Muscle of leg (tissue), 16 donors: ENCODE results near the gene HES7. TPM values are rescaled to one million over a fixed set of nuclear protein-coding genes. Genes with fewer than 3 reads are reported as not detected.
"Not testable (repeated sequence)": the region's sequence is repeated elsewhere in the genome, so short reads cannot be mapped to it uniquely, and the experiment has no call there.

ENCODE experiments used
- DNase-seq: peaks from one replicate; pipeline ENCODE4 v3.0.0; 2013
- H3K27ac ChIP-seq: one replicate; pipeline ENCODE4 v1.5.1; 2013; ENCODE audit warnings: mild to moderate bottlenecking, low read length, control low read depth
- H3K27me3 ChIP-seq: one replicate; pipeline ENCODE4 v1.6.1; 2013; ENCODE audit warnings: low read length; ENCODE audit not compliant: control insufficient read depth, insufficient read depth
- H3K36me3 ChIP-seq: one replicate; pipeline ENCODE4 v1.6.1; 2013; ENCODE audit warnings: low read length; ENCODE audit not compliant: control insufficient read depth, insufficient read depth
- H3K4me1 ChIP-seq: one replicate; pipeline ENCODE4 v1.6.1; 2013; ENCODE audit warnings: low read length; ENCODE audit not compliant: control insufficient read depth, insufficient read depth
- H3K4me3 ChIP-seq: one replicate; pipeline ENCODE4 v1.5.1; 2013; ENCODE audit warnings: low read length, control low read depth
- H3K9me3 ChIP-seq: replicated peaks from 2 replicates; pipeline ENCODE4 v1.6.1; 2013; ENCODE audit warnings: low read depth, low read length; ENCODE audit not compliant: control insufficient read depth
- WGBS: methylation state at CpG from one replicate; pipeline ENCODE4 v1.1.5; 2013; ENCODE audit warnings: missing lambda C conversion rate; ENCODE audit not compliant: insufficient coverage; 5-methylcytosine and 5-hydroxymethylcytosine counted together
- long read RNA-seq, 11 donors: transcript quantifications; one replicate each; lab custom pipeline, GENCODE V29; 2026
- polyA plus RNA-seq, 8 donors: library from polyadenylated mRNA; unstranded; fragments of 120-200 nt; gene quantifications; one replicate each; pipeline versions ENCODE4 v1.2.1 to v1.2.3, GENCODE V29; 2013; ENCODE audit warnings: inconsistent platforms in 1 of 8, low replicate concordance in 1 of 8; ENCODE audit not compliant: insufficient read length in 8 of 8, insufficient read depth in 1 of 8
- total RNA-seq: library from RNA; stranded (reverse); fragments of 120-200 nt; gene quantifications from one replicate; pipeline ENCODE4 v1.2.4, GENCODE V29; 2013

HES7 gene
- total RNA-seq (0.27 TPM), polyA plus RNA-seq (under 1 TPM in 6 of 8 donors, not detected in 2; 0.08 to 0.28 (median 0.13) TPM)
- long read RNA-seq, donor 1: 0 reads
- long read RNA-seq, donor 2: 0 reads
- long read RNA-seq, donor 3: 0 reads
- long read RNA-seq, donor 4: 0 reads
- long read RNA-seq, donor 5: 0 reads
- long read RNA-seq, donor 6: 0 reads
- long read RNA-seq, donor 7: 0 reads
- long read RNA-seq, donor 8: 0 reads
- long read RNA-seq, donor 9: 0 reads
- long read RNA-seq, donor 10: 0 reads
- long read RNA-seq, donor 11: 0 reads

- Histone ChIP-seq H3K4me3 (peak within 1 kb of the TSS; percentile 54), H3K27me3 (peaks cover 47% of the 10 kb centered on the region), H3K36me3 (no peaks in the 10 kb centered on the region), H3K27ac (no peak within 1 kb of the TSS), H3K9me3 (no peaks in the 10 kb centered on the region), H3K4me1 (peaks cover 55% of the 10 kb centered on the region)
- DNase-seq: peak; percentile 59
- under 1% methylated on average over 19 of the region's 29 CpGs for WGBS
These were observed at the start of gene HES7 for GRCh38 chr17:8123695-8124349. HES7 (minus strand) TSS chr17:8124106; CDS start chr17:8124084, 22 bp downstream.

DNA sequence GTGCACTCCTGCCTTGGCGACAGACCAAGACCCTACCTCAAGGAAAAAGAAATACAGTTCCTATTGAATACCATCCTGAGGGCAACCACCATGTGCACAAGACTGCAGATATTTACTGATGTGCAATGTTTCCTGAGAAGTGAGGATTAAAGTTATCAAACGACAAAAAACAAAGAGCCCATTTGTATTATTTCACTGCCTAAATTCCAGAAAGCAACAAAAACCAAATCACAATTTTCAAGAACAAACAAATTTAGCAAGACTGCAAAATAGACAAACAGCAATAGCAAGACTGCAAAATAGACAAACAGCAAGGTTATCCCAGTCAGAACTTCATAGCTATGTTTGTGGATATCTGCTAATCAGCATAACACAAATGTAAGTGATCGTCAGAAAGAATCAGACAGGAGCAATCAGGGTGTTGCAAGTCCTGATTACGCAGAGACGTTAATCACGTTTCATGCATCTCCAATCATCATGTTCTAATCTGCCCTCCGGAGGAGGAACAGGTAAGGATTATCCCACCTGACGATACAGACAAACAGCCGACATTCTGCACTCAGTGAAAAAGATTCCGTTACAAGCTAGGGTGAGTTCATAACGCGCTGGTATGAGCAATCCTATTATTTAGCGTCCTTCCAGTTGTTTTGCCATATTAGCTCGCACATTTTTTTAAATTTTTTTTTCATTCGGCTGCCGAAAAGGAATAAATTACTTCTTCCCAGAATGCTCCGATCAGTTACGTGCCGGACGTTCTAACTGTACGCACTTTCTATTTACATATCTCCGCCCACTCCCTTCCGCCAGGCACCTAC, 49.4 kb upstream of the HES7 start:
- 0% methylated on average over 17 of the region's 23 CpGs for WGBS
- DNase-seq: peak; percentile 99

GRCh38 chr17:8170186-8170585, 46.3 kb upstream of the HES7 start:
- not testable (repeated sequence) for H3K27ac ChIP-seq, H3K9me3 ChIP-seq, H3K27me3 ChIP-seq, H3K4me3 ChIP-seq, DNase-seq, H3K36me3 ChIP-seq
- peaks cover 16% of the 10 kb centered on the region for H3K4me1 ChIP-seq
- whole genome bisulfite sequencing: 75% methylated on average over 6 of the region's 19 CpGs

More for the DNA sequence above, 49.4 kb upstream of the HES7 start:
- Histone ChIP-seq H3K4me3 (peak overlapping the region; percentile 40), H3K4me1 (peaks cover 33% of the 10 kb centered on the region), H3K27me3 (no peaks in the 10 kb centered on the region), H3K27ac (peak overlapping the region; percentile 99), H3K36me3 (no peaks in the 10 kb centered on the region), H3K9me3 (no peaks in the 10 kb centered on the region)

DNA sequence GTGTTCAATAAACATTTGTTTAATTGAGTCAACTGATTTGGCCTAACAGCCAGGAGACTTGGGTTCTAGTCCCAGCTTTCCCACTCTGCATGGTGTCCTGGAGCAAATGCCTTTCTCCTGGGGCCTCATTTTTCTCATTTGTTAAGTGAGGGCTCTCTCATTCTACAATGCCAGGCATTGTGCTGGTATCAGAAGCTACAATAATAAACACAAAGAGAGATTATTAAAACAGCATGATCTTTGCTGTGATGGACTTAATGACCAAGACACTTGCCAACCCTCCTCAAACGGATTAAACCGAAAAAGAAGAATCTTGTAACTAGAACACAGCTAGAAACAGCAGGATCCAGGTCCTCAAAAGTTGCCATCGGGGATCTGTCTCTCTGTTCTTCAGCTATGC, 43.6 kb upstream of the HES7 start:
- Histone ChIP-seq H3K27me3 (no peaks in the 10 kb centered on the region), H3K27ac (no peak overlapping the region), H3K4me1 (peaks cover 24% of the 10 kb centered on the region), H3K4me3 (no peak overlapping the region), H3K9me3 (no peaks in the 10 kb centered on the region), H3K36me3 (no peaks in the 10 kb centered on the region)
- 64% methylated on average over 2 of the region's 3 CpGs for WGBS
- DNase-seq: no peak

- 74% methylated on average over 3 of the region's 6 CpGs for WGBS
- Histone ChIP-seq H3K9me3 (no peaks in the 10 kb centered on the region), H3K4me3 (no peak overlapping the region), H3K36me3 (no peaks in the 10 kb centered on the region), H3K27me3 (no peaks in the 10 kb centered on the region), H3K4me1 (peaks cover 26% of the 10 kb centered on the region), H3K27ac (no peak overlapping the region)
- no peak for DNase-seq
These were observed 42.8 kb upstream of the HES7 start for GRCh38 chr17:8166731-8167130.

DNA sequence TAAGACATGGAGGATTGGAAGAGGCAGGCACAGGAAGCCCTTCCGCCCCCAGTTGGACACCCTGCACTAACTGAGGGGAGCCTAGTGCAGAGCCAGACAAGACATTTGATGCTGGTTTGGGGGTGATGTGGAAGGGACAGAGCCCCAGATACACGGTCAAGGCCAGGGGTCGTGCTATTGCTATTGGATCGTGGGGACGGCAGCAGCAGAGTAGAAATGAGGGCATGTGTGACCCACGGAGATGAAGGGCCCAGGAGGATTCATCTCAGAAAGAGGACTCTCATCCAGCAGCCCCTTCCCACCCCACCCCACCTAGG, 40.9 kb upstream of the HES7 start:
- Histone ChIP-seq H3K4me1 (peaks cover 38% of the 10 kb centered on the region), H3K27ac (peak overlapping the region; percentile 96), H3K4me3 (no peak overlapping the region), H3K36me3 (peaks cover 19% of the 10 kb centered on the region), H3K27me3 (no peaks in the 10 kb centered on the region), H3K9me3 (no peaks in the 10 kb centered on the region)
- 53% methylated on average over 3 of the region's 6 CpGs for WGBS
- no peak for DNase-seq

- H3K4me1 ChIP-seq: peaks cover 38% of the 10 kb centered on the region
- no peak overlapping the region for H3K4me3 ChIP-seq
- peak; percentile 78 for DNase-seq
These were observed 40.3 kb upstream of the HES7 start for GRCh38 chr17:8163978-8164814.

GRCh38 chr17:8162997-8163977, 39.4 kb upstream of the HES7 start:
- peaks cover 43% of the 10 kb centered on the region for H3K4me1 ChIP-seq

More at GRCh38 chr17:8163978-8164814, 40.3 kb upstream of the HES7 start:
- H3K9me3 ChIP-seq: no peaks in the 10 kb centered on the region
- peaks cover 25% of the 10 kb centered on the region for H3K36me3 ChIP-seq
- WGBS: 0% methylated on average over 1 of the region's 13 CpGs
- H3K27me3 ChIP-seq: no peaks in the 10 kb centered on the region
- peak overlapping the region; percentile 96 for H3K27ac ChIP-seq

More at GRCh38 chr17:8162997-8163977, 39.4 kb upstream of the HES7 start:
- no peaks in the 10 kb centered on the region for H3K27me3 ChIP-seq
- under 1% methylated on average over 47 of the region's 55 CpGs for WGBS
- H3K27ac ChIP-seq: peak overlapping the region; percentile 96
- H3K36me3 ChIP-seq: peaks cover 30% of the 10 kb centered on the region
- H3K9me3 ChIP-seq: no peaks in the 10 kb centered on the region
- peak; percentile 59 for DNase-seq
- peak overlapping the region; percentile 83 for H3K4me3 ChIP-seq
